Suprapubic skin (tissue), 4 donors: ENCODE measurements around the gene KCNT1. TPM values are rescaled to one million over a fixed set of nuclear protein-coding genes. Genes with fewer than 3 reads are reported as not detected.

Source experiments
- DNase-seq, 2 donors: peaks; one replicate each; pipeline ENCODE4 v3.0.0-alpha.2; 2019; ENCODE audit warnings: low spot score in 2 of 2
- H3K27ac ChIP-seq: fragments of 200-600 bp; sonication (generic); one replicate; pipeline ENCODE4 v1.5.1; 2019
- H3K27me3 ChIP-seq: fragments of 200-600 bp; sonication (generic); one replicate; pipeline ENCODE4 v1.5.1; 2019
- H3K36me3 ChIP-seq: fragments of 200-600 bp; sonication (generic); one replicate; pipeline ENCODE4 v1.5.1; 2019
- H3K4me1 ChIP-seq: fragments of 200-600 bp; sonication (generic); one replicate; pipeline ENCODE4 v1.5.1; 2019
- H3K4me3 ChIP-seq: fragments of 200-600 bp; sonication (generic); one replicate; pipeline ENCODE4 v1.5.1; 2019; ENCODE audit warnings: mild to moderate bottlenecking
- H3K9me3 ChIP-seq: fragments of 200-600 bp; sonication (generic); one replicate; pipeline ENCODE4 v1.5.1; 2019
- EP300 ChIP-seq: sonication (generic); formaldehyde crosslinking; IDR thresholded peaks from one replicate; pipeline ENCODE4 v1.6.1; 2017; ENCODE audit warnings: antibody characterized with exemption
- POLR2A ChIP-seq, 2 donors: fragments of 450-650 bp; IDR thresholded peaks; one replicate each; pipeline ENCODE4 v1.6.1; 2017; ENCODE audit warnings: antibody characterized with exemption in 2 of 2, mild to moderate bottlenecking in 2 of 2, moderate library complexity in 2 of 2
- POLR2AphosphoS5 ChIP-seq, 3 donors: sonication (generic); formaldehyde crosslinking; IDR thresholded peaks; one replicate each; pipeline ENCODE4 v1.6.1; 2017; ENCODE audit warnings: antibody characterized with exemption in 3 of 3
- WGBS: methylation state at CpG from one replicate; pipeline ENCODE4 v1.1.5; 2018; 5-methylcytosine and 5-hydroxymethylcytosine counted together
- total RNA-seq, 4 donors: library from RNA; depleted of rRNA; stranded (reverse); fragments of >200 nt; gene quantifications; one replicate each; pipeline ENCODE4 v1.1.0, GENCODE V29; 2016
- TF ChIP-seq, protein P1 (sequence below), 2 donors: fragments of 200-600 bp in 1 of 2; fragments of 450-650 bp in 1 of 2; sonication (generic) in 1 of 2; IDR thresholded peaks; one replicate each; pipeline ENCODE4 v1.5.1; 2016 to 2019; ENCODE audit warnings: antibody characterized with exemption in 2 of 2, mild to moderate bottlenecking in 1 of 2, moderate library complexity in 1 of 2

Gene KCNT1
- total RNA-seq, 4 donors from 2014 or later = 0.10 to 0.23 TPM; not detected in 2

DNA sequence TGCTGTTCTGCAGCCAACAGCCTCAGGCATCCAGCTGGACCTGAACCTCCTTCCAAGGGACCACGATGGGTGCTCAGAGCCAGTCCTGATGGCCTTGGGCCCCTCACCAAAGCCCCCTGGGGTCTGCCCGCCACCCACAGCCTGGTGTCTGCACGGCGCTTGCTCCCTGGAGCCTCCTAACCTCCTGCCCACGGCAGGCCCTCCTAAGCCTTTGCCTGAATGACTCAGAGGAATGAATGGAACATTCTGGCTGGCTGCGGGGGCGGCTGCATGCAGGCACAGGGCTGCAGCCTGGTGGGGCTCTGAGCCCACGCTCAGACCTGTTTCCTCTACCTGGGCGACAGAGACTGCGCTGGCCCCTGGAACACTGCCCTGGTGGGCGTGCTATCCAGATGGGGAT, 9.6 kb upstream of the KCNT1 start:
- Histone ChIP-seq H3K4me3 (no peak overlapping the region), H3K27ac (no peak overlapping the region), H3K36me3 (no peaks in the 10 kb centered on the region), H3K4me1 (no peaks in the 10 kb centered on the region), H3K27me3 (peaks cover 69% of the 10 kb centered on the region), H3K9me3 (no peaks in the 10 kb centered on the region)
- no peak for DNase-seq
- TF ChIP-seq POLR2A (IDR thresholded peaks at IDR 0.05) (no peak), EP300 (no peak), POLR2AphosphoS5 (IDR thresholded peaks at IDR 0.05) (no peak)
- TF ChIP-seq, protein P1, sequence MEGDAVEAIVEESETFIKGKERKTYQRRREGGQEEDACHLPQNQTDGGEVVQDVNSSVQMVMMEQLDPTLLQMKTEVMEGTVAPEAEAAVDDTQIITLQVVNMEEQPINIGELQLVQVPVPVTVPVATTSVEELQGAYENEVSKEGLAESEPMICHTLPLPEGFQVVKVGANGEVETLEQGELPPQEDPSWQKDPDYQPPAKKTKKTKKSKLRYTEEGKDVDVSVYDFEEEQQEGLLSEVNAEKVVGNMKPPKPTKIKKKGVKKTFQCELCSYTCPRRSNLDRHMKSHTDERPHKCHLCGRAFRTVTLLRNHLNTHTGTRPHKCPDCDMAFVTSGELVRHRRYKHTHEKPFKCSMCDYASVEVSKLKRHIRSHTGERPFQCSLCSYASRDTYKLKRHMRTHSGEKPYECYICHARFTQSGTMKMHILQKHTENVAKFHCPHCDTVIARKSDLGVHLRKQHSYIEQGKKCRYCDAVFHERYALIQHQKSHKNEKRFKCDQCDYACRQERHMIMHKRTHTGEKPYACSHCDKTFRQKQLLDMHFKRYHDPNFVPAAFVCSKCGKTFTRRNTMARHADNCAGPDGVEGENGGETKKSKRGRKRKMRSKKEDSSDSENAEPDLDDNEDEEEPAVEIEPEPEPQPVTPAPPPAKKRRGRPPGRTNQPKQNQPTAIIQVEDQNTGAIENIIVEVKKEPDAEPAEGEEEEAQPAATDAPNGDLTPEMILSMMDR (IDR thresholded peaks at IDR 0.05) = no peak
- WGBS = 57% methylated on average over 10 of the region's 11 CpGs

DNA sequence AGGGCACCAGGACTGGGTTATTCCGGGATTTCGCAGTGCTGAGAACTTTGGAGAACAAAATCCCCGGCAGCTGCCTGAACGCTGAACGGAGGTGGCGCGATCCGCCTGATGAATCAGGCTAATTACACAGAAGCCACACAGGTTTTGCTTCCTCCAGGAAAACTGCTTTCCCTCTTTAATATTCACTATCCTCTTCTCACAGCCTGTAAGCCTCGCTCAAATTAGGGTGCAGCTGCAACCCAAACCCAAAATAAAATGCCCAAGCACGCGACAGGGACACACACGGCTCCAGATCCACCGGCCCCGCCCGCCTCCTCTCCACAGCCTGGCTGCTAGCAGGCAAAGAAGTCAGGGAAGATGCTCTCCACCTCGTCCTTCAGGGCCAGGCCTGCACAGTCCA, 8.7 kb upstream of the KCNT1 start:
- TF ChIP-seq POLR2AphosphoS5 (IDR thresholded peaks at IDR 0.05) (no peak), POLR2A (IDR thresholded peaks at IDR 0.05) (no peak), EP300 (no peak)
- TF ChIP-seq, protein P1 (IDR thresholded peaks at IDR 0.05) = no peak
- no peaks in the 10 kb centered on the region for H3K9me3 ChIP-seq
- peaks cover 65% of the 10 kb centered on the region for H3K27me3 ChIP-seq
- H3K4me1 ChIP-seq = no peaks in the 10 kb centered on the region
- H3K36me3 ChIP-seq = no peaks in the 10 kb centered on the region
- no peak overlapping the region for H3K4me3 ChIP-seq
- DNase-seq = no peak
- no peak overlapping the region for H3K27ac ChIP-seq
- 56% methylated on average over 15 of the region's 16 CpGs for WGBS

DNA sequence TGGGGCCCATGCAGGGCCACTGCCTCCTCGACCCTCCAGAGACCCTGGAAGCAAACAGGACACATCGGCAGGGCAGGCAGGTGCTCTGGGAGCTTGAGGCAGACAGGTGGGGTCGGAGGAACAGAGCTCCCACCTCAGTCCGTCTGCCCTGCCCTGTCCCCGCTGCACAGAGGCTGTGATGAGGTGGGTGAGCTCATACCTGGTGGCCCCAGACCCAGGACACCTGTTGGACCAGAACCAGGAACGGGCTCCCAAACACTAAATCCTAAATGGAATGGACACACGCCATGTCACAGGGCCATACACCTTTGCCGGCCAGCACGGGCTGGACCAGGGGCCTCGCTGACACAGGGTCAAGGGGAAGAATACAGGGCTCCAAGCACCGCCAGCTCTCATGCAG, 8.2 kb upstream of the KCNT1 start:
- DNase-seq = no peak
- TF ChIP-seq POLR2AphosphoS5 (IDR thresholded peaks at IDR 0.05) (no peak), POLR2A (IDR thresholded peaks at IDR 0.05) (no peak), EP300 (no peak)
- TF ChIP-seq, protein P1 (IDR thresholded peaks at IDR 0.05) = no peak
- H3K4me3 ChIP-seq = no peak overlapping the region
- H3K27me3 ChIP-seq = peaks cover 65% of the 10 kb centered on the region
- WGBS = 60% methylated on average over 1 of the region's 11 CpGs
- no peaks in the 10 kb centered on the region for H3K4me1 ChIP-seq
- no peaks in the 10 kb centered on the region for H3K9me3 ChIP-seq
- H3K36me3 ChIP-seq = no peaks in the 10 kb centered on the region
- no peak overlapping the region for H3K27ac ChIP-seq

DNA sequence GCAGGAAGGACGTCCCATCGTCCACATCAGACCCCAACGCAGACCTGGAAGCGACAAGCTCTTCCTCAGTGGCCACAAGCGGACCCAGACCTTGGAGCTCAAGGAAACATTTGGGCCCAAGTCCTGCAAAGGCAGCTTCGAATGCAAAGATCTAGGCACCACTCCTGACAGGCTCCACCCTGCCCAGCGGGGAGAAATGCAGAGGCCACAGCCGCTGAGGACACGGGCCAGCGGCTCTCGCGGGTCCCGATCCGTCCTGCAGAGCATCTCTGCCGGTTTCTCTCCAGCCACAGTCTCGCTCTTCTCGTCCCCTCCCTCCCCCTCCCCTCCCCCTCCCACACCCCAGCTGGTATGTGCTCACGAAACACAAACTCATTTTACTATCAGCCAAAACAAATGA, 7.6 kb upstream of the KCNT1 start:
- TF ChIP-seq, protein P1 (IDR thresholded peaks at IDR 0.05) = no peak
- TF ChIP-seq POLR2A (IDR thresholded peaks at IDR 0.05) = no peak
- TF ChIP-seq POLR2AphosphoS5 (IDR thresholded peaks at IDR 0.05) = no peak
- no peak for TF ChIP-seq EP300
- Histone ChIP-seq H3K27me3 (peaks cover 60% of the 10 kb centered on the region), H3K9me3 (no peaks in the 10 kb centered on the region), H3K36me3 (no peaks in the 10 kb centered on the region), H3K4me1 (no peaks in the 10 kb centered on the region), H3K4me3 (no peak overlapping the region), H3K27ac (no peak overlapping the region)
- DNase-seq = no peak
- 60% methylated on average over 17 of the region's 18 CpGs for WGBS

DNA sequence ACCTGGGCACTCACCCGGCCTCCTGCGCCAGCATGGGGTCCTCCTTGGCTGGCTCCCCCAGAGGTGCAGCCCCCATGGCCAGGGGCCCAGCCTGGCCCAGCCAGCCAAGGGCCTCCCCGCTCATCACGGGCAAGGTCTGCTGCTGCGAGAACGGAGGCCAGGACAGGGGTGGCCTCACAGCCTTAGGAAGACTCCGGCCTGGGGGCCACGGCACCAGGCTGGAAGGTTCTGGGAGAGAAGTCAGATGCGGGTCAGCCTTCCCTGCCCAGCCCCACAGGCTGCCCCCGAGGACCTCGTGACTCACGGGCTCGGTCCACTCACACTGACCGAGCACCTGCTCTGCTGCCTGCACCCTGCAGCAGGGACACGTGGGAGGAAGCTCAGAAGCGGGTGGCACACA, 6.9 kb upstream of the KCNT1 start:
- H3K4me3 ChIP-seq = no peak overlapping the region
- DNase-seq = no peak
- H3K4me1 ChIP-seq = no peaks in the 10 kb centered on the region
- peaks cover 57% of the 10 kb centered on the region for H3K27me3 ChIP-seq
- no peaks in the 10 kb centered on the region for H3K36me3 ChIP-seq
- H3K9me3 ChIP-seq = no peaks in the 10 kb centered on the region
- WGBS = 83% methylated on average over 9 of the region's 16 CpGs
- no peak overlapping the region for H3K27ac ChIP-seq
- TF ChIP-seq, protein P1 (IDR thresholded peaks at IDR 0.05) = no peak
- TF ChIP-seq POLR2AphosphoS5 (IDR thresholded peaks at IDR 0.05) = no peak
- no peak for TF ChIP-seq POLR2A (IDR thresholded peaks at IDR 0.05)
